SHP77 (cell line): ENCODE data around the gene ATG4C.
A peak's percentile ranks its signal among the peaks of the same experiment; 100 is the strongest.

ENCODE experiments used
- DNase-seq, 2 experiments: peaks; one replicate each; lab custom pipeline; 2025; lab: John Stamatoyannopoulos, UW

ATG4C gene

GRCh38 chr1:62905309-62905708 is 121.4 kb downstream of the ATG4C start:
- DNase-seq, result peak; percentile 14 to 38

DNA sequence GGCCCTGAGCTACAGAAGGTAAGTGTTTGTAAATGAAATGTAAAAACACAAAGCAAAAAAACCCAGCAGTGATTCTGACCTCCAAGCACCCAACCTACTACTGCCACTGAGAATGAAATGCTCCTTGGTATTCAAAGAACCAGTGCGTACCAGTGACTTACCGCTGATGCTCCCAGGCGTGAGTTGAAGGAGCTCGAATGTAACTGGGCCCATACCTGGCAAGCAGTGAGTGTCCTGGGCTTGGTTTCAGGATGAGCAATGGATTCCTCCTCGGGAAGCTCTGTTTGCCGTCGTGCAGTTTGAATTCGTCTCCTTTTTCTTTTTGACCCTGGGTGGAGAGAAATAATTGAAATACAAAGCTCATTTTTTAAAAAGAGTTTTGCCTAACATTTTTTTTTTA is 121.9 kb downstream of the ATG4C start:
- DNase-seq, result no peak

DNA sequence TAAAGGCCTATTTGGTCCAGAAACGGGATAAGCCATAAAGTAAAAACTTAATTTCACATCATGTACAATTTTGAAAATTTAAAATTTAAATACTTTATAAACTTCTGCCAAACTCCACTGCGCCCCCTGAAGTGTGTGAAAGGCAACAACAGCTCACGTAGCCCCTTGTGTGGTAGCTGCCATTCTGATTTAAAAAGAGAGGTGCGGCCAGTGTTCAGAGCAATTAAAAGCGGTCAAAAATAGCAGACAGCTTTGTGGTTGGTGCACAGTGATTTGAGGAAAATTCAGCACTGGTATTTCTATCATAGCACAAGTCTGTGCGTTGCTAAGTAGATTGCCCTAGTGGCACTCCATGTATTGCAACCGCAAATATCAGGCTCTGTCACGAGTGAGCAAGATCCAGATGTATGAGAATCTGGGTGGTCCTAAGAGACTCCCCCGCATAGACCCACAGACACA is 122.5 kb downstream of the ATG4C start:
- DNase-seq, result peak in 1 of 2 experiments; percentile 5

- no peak for DNase-seq
Measured at GRCh38 chr1:62908168-62908695, 124.3 kb downstream of the ATG4C start.

- DNase-seq, result peak in 1 of 2 experiments; percentile 4
Measured at GRCh38 chr1:62912028-62912638, 128.2 kb downstream of the ATG4C start.
